ENCODE results near the gene CLBA1. TPM values are rescaled to one million over a fixed set of nuclear protein-coding genes. Genes with fewer than 3 reads are reported as not detected.

Gene CLBA1
- total and polyA plus RNA-seq, 9 donors, result 3.5 to 7.1 (median 4.5) TPM

DNA sequence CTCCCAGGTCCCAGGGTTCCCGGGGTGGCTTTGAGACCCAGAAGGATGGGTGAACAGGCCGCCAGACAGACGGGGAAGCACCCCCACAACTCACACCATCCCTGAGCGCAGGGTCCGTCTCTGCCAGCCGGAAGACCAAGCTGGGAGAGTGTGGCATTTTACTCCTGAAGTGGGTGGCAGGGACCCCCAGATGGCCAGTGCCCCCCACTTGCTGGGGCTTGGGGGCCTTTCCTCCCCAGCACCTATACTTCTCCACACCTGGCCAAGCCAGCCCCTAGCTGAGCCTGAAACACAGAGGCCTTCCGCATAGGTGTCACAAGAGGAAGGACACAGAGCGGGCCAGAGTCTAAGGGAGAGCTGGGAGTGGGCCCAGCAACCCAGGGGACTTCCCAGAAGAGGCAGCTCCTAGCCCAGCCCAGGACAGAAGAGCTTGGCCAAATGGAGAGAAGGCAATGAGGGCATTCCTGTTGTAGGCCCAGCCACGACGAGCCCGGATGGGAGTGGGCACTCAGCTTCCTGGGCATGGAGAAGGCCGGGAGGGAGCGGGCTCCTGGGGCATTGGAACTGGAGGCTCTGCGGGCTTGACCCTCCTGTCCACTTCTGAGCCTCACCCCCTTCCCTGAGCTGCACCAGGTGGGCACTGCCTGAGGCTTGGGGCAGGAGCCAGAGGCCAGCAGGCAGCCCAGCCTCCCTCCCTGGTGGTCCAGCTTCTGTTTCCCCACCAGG is 10.8 kb upstream of the CLBA1 start:
- H3K27me3 ChIP-seq (ENCODE audit: control insufficient read depth, insufficient read depth, low read length), result peaks cover 21% of the 10 kb centered on the region
- peaks cover 80% of the 10 kb centered on the region for H3K4me1 ChIP-seq (ENCODE audit: control insufficient read depth, insufficient read depth, low read length)
- H3K27ac ChIP-seq (ENCODE audit: low read length), result no peak overlapping the region
- WGBS (ENCODE audit: insufficient coverage), result 94% methylated on average over 9 of the region's 14 CpGs
- H3K9me3 ChIP-seq (replicated peaks; ENCODE audit: control insufficient read depth, low read depth, low read length), result no peaks in the 10 kb centered on the region
- H3K36me3 ChIP-seq (ENCODE audit: control insufficient read depth, insufficient read depth, low read length), result no peaks in the 10 kb centered on the region
- no peak overlapping the region for H3K4me3 ChIP-seq (ENCODE audit: low read length)
- peak; percentile 12 for DNase-seq

DNA sequence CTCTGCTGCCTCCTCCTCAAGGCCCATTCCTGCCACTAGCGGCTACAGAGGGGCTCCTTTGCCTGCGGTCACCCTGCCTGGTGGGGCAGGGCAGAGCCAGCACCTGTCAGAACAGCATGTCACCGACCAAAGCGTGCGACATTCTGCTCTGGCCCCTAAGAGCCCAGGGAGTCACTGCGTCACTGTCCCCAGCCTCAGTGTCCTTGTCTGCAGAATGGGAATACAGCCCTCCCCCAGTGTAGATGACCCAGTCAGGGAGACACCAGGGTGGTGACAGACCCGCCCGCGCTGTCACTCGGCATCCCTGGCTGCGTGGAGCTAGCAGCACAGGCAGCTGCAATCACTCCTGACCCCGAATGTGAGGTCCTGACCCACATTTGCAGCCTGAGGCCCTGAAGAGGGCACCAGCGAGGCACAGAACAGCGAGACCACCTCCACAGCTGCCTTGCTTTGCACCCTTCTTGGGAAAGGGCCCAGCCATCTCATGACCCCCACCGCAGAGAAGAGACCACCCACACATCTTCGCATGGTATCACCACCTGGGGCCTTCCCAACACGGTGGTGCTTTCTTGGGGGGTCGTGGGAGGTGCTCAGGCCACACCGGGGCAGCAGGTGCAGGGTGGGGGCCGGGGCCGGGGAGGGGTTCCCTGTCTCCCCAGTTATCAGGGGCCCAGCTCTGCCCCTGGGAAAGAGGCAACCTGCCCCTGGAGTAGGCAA is 9.9 kb upstream of the CLBA1 start:
- peaks cover 80% of the 10 kb centered on the region for H3K4me1 ChIP-seq (ENCODE audit: control insufficient read depth, insufficient read depth, low read length)
- H3K27ac ChIP-seq (ENCODE audit: low read length), result no peak overlapping the region
- WGBS (ENCODE audit: insufficient coverage), result 62% methylated on average over 17 of the region's 21 CpGs
- H3K9me3 ChIP-seq (replicated peaks; ENCODE audit: control insufficient read depth, low read depth, low read length), result no peaks in the 10 kb centered on the region
- H3K36me3 ChIP-seq (ENCODE audit: control insufficient read depth, insufficient read depth, low read length), result no peaks in the 10 kb centered on the region
- peak; percentile 21 for DNase-seq
- peaks cover 21% of the 10 kb centered on the region for H3K27me3 ChIP-seq (ENCODE audit: control insufficient read depth, insufficient read depth, low read length)
- H3K4me3 ChIP-seq (ENCODE audit: low read length), result no peak overlapping the region

DNA sequence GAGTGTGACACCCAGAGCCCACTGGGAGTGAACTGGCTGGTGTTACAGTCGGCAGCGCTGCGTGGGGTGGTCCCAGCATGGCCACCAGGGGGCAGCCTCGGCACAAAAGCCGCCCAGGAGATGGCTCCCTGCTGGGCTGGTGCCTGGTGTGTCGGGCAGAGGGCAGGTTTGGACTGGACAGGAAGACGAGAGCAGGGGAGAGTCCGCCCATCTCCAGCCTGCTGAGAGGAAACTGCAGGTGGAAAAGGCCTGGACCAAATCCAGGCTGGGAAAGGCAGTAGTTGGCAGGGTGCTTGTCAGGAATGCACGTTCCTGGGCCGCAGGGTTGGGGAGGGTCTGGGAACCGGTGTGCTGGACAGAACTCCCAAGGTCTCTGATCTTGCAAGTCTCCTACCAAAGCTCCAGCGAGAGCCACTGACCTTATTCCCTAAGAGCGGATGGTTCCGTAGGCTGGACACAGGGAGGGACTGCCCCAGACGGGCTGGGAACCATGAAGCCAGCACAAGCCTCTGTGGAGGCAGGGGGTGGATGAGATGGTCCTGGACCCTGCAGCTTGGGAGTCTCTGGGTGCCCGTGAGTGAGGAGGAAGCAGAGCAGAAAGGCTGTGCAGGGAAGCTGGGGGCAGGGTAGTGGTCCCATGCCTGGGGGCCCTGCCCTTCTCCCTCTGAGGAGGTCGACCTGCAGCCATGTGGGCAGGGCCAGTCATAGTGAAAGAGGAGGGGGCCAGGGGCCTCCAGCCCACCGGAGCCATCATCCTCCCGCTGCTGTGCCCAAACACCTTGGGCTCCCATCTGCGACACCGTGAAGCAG is 9.2 kb upstream of the CLBA1 start:
- WGBS (ENCODE audit: insufficient coverage), result 45% methylated on average over 18 of the region's 21 CpGs
- Histone ChIP-seq H3K9me3 (replicated peaks; ENCODE audit: control insufficient read depth, low read depth, low read length) (no peaks in the 10 kb centered on the region), H3K27me3 (ENCODE audit: control insufficient read depth, insufficient read depth, low read length) (peaks cover 21% of the 10 kb centered on the region)

DNA sequence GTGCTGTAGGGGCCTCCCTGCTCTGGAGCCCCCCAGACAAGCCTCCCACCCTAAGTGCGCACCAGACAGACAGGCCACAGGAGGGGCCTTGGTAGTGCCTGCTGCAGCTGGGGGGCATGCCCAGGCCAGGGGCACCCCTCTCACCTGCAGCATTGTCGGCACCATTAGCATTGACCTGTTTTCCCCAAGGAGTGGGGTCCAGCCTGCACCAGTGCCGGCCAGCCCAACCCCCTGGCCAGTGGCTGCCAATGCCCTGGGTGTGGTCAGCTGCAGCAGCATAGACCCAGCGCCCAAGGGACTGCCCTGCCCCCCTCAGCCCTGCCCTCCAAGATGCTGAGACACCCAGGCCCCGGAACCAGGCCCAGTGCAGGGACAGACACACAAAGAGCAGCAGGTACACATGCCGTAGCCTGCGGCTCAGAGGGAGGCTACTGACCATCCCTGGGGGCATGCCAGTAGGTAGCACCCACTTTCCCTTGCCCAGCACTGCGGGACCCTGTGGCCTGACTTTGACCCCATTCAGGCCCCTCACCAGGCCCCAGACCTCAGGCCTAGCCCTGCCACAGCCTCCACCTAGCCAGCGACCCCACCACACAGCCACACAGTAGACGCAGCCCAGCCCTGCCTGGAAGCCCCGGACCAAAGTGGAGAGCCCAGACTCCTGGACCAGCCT is 8.4 kb upstream of the CLBA1 start:
- 69% methylated on average over 11 of the region's 11 CpGs for WGBS (ENCODE audit: insufficient coverage)
- Histone ChIP-seq H3K9me3 (replicated peaks; ENCODE audit: control insufficient read depth, low read depth, low read length) (no peaks in the 10 kb centered on the region), H3K27me3 (ENCODE audit: control insufficient read depth, insufficient read depth, low read length) (peaks cover 21% of the 10 kb centered on the region), H3K27ac (ENCODE audit: low read length) (no peak overlapping the region), H3K4me3 (ENCODE audit: low read length) (peak overlapping the region; percentile 44), H3K36me3 (ENCODE audit: control insufficient read depth, insufficient read depth, low read length) (no peaks in the 10 kb centered on the region), H3K4me1 (ENCODE audit: control insufficient read depth, insufficient read depth, low read length) (peaks cover 81% of the 10 kb centered on the region)
- DNase-seq, result peak; percentile 21

More for the DNA sequence above, 9.2 kb upstream of the CLBA1 start:
- H3K27ac ChIP-seq (ENCODE audit: low read length), result no peak overlapping the region
- H3K4me1 ChIP-seq (ENCODE audit: control insufficient read depth, insufficient read depth, low read length), result peaks cover 81% of the 10 kb centered on the region
- peak; percentile 69 for DNase-seq
- H3K4me3 ChIP-seq (ENCODE audit: low read length), result no peak overlapping the region
- no peaks in the 10 kb centered on the region for H3K36me3 ChIP-seq (ENCODE audit: control insufficient read depth, insufficient read depth, low read length)

DNA sequence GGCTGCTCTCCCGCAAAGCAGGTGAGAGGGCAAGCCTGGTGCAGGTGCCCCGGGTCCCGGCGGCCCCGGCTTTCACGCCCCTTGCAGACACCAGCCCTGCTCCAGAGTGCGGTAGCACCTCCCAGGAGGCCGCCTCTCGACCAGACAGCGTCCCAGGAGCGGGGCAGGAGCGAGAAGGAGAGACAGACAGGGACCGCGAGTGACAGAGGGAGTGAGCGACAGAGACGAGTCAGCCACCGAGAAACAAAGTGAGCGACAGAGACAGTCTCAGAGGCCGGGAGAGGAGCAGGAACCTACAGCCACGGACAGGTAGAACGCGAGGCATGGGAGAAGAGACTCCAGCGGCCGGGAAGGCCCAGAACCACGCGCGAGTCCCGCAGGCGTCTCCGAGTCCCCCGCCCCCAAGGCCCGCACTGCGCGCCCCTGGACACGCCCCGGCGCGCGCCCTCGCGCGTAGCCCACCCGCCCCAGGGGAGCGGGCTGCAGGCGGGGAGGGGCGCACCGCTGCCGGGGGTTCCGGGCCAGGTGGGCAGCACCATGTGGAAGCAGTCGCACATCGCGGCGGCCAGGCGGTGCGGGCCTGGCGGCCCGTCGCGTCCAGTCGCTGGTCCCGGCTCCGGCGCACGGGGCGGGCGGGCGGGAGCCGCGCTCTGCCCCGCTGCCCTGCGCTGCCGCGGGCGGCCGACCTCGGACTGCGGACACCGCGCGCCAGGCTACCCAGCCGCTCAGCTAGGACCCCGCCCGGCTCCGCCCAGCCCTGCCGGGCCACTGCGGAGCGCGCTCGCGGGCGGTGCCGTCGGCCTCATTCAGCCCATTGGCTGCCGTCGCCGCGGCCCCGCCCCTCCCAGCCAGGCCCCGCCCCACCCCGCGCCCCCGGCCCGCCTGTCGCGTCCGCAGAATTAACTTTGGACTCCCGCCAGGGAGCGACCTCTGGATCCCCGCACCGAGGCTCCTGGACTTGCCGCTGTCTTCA is 7.6 kb upstream of the CLBA1 start, which contains the start of gene AHNAK2:
Gene AHNAK2, minus strand, starts transcription at position 694 of the 973 bp plus-strand sequence. Its CDS starts 137 bp downstream, at position 557.
- Histone ChIP-seq H3K27ac (ENCODE audit: low read length) (no peak within 1 kb of the TSS), H3K4me3 (ENCODE audit: low read length) (peak within 1 kb of the TSS; percentile 44), H3K36me3 (ENCODE audit: control insufficient read depth, insufficient read depth, low read length) (no peaks in the 10 kb centered on the region), H3K4me1 (ENCODE audit: control insufficient read depth, insufficient read depth, low read length) (peaks cover 81% of the 10 kb centered on the region), H3K27me3 (ENCODE audit: control insufficient read depth, insufficient read depth, low read length) (peaks cover 21% of the 10 kb centered on the region), H3K9me3 (replicated peaks; ENCODE audit: control insufficient read depth, low read depth, low read length) (no peaks in the 10 kb centered on the region)
- peak; percentile 84 for DNase-seq
- WGBS (ENCODE audit: insufficient coverage), result 3% methylated on average over 110 of the region's 111 CpGs

DNA sequence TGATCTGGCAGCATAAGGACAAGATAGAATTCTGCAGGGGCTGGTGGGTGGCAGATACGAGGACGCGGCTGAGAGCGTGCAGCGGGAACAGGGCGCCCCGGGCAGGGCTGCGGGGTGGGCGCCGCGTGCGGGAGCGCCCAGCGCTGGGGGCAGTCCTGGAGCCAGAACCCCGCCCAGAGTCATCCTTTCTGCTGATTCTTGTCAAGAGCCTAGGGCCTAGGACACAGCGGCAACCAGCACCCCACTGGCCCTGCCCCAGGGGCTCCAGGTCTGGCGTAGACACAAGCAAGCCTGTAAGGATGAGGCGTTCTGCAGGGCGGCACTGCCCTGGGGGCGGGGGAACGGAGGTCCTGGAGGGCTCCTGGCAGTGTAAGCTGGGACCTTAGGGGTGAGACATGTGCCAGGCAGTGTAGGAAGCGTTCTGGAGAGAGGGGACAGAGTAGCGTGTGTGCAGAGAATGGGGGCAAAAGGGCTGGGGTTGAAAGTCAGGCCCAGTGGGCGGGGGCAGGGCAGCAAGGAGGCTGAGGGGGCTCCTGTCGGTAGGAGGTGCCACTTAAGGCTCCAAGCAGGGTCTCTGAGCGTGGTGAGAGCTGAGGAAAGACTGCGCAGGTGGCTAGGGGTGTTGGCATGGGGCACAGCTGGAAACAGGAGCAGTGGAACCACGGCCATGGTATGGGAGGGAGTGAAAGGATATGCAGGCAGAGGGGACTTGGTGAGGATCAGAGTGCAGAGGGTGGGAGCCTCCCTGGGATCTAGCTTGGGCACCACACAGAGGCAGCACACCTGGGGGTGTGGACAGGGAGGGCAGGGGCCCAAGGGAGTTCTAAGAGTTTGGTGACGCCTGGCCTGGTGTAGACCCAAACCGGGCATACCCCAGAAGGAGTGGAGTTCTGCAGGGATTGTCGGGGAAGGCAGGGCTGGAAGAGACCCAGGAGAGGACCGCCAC is 6.6 kb upstream of the CLBA1 start:
- H3K36me3 ChIP-seq (ENCODE audit: control insufficient read depth, insufficient read depth, low read length), result no peaks in the 10 kb centered on the region
- no peaks in the 10 kb centered on the region for H3K9me3 ChIP-seq (replicated peaks; ENCODE audit: control insufficient read depth, low read depth, low read length)
- peak; percentile 27 for DNase-seq
- H3K4me3 ChIP-seq (ENCODE audit: low read length), result peak overlapping the region; percentile 32
- peaks cover 21% of the 10 kb centered on the region for H3K27me3 ChIP-seq (ENCODE audit: control insufficient read depth, insufficient read depth, low read length)
- peaks cover 77% of the 10 kb centered on the region for H3K4me1 ChIP-seq (ENCODE audit: control insufficient read depth, insufficient read depth, low read length)
- H3K27ac ChIP-seq (ENCODE audit: low read length), result no peak overlapping the region
- 33% methylated on average over 27 of the region's 32 CpGs for WGBS (ENCODE audit: insufficient coverage)

DNA sequence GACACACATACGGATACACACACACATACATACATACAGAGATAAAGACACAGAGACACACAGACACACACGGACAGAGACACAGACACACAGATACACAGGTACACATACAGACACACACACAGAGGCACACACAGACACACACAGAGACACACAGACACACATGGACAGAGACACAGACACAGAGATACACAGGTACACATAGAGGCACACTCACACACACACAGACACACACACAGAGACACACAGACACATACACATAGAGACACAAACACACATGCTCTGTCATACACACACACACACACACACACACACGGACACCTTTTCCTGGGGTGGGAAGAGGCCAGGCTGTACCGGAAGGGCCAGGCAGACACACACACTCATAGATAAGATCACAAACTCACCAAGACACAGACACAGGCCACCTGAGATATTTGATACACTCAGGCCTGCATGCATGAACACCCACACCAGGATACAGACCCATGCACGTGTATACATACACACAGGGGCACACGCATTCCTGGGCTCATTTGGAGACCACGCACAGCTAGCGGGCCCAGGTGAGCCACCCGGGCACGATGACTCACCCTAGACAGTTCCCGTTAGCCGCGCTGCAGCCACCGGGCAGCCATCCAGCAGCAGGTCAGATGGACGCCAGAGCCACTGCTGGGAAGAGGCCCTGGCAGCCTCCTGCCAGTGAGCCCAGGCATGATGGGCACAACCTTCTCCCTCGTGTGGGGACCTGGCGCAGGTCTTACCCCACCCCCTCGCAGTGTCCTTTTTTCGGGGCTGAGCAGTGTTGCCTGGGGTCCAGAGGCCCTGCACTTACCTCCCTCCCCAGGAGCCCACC is 5.6 kb upstream of the CLBA1 start:
- Histone ChIP-seq H3K9me3 (replicated peaks; ENCODE audit: control insufficient read depth, low read depth, low read length) (no peaks in the 10 kb centered on the region), H3K36me3 (ENCODE audit: control insufficient read depth, insufficient read depth, low read length) (no peaks in the 10 kb centered on the region), H3K27ac (ENCODE audit: low read length) (no peak overlapping the region), H3K4me3 (ENCODE audit: low read length) (no peak overlapping the region), H3K4me1 (ENCODE audit: control insufficient read depth, insufficient read depth, low read length) (peaks cover 76% of the 10 kb centered on the region), H3K27me3 (ENCODE audit: control insufficient read depth, insufficient read depth, low read length) (peaks cover 21% of the 10 kb centered on the region)
- WGBS (ENCODE audit: insufficient coverage), result 63% methylated on average over 11 of the region's 19 CpGs
- DNase-seq, result peak; percentile 30
